Thoracic aorta (tissue), 2 donors: ENCODE results near the gene DBN1. TPM values are rescaled to one million over a fixed set of nuclear protein-coding genes. Genes with fewer than 3 reads are reported as not detected.
"Not testable (repeated sequence)": the region's sequence is repeated elsewhere in the genome, so short reads cannot be mapped to it uniquely, and the experiment has no call there.

Source experiments
- ATAC-seq: fragments of 150-250 bp; one replicate; pipeline ENCODE4 v1.8.0; 2017; ENCODE audit warnings: low read depth; ENCODE audit not compliant: insufficient number of reproducible peaks, low FRiP score
- DNase-seq: peaks from one replicate; pipeline ENCODE4 v3.0.0-alpha.2; 2020; ENCODE audit warnings: low spot score
- H3K27ac ChIP-seq, 2 donors: fragments of 200-600 bp; sonication (generic); 1 replicate in 1 of 2; 2 replicates in 1 of 2; pipeline ENCODE4 v1.5.1; 2016; ENCODE audit warnings: mild to moderate bottlenecking in 2 of 2, moderate library complexity in 2 of 2
- H3K27me3 ChIP-seq: fragments of 200-600 bp; sonication (generic); replicated peaks from 2 replicates; pipeline ENCODE4 v1.6.0; 2016; ENCODE audit warnings: mild to moderate bottlenecking; ENCODE audit not compliant: insufficient read depth
- H3K36me3 ChIP-seq: fragments of 200-600 bp; sonication (generic); one replicate; pipeline ENCODE4 v1.5.1; 2016
- H3K4me1 ChIP-seq, 2 donors: fragments of 200-600 bp; sonication (generic); 1 replicate in 1 of 2; 2 replicates in 1 of 2; pipeline versions ENCODE4 v1.5.1 to v1.6.0; 2016; ENCODE audit warnings: low read depth in 2 of 2, mild to moderate bottlenecking in 1 of 2; ENCODE audit not compliant: control insufficient read depth in 1 of 2
- H3K4me3 ChIP-seq: fragments of 200-600 bp; sonication (generic); 2 replicates; pipeline ENCODE4 v1.5.1; 2016; ENCODE audit warnings: mild to moderate bottlenecking
- H3K9me3 ChIP-seq: fragments of 200-600 bp; sonication (generic); 2 replicates; pipeline ENCODE4 v1.5.1; 2016
- CTCF ChIP-seq: fragments of 200-600 bp; sonication (generic); IDR thresholded peaks from one replicate; pipeline ENCODE4 v1.5.1; 2019; ENCODE audit warnings: antibody characterized with exemption
- total RNA-seq, 2 donors: library from RNA; depleted of rRNA; stranded (reverse); fragments of >200 nt; gene quantifications; one replicate each; pipeline versions ENCODE4 v1.1.0 to v1.2.3, GENCODE V29; 2016

The DBN1 gene
- total RNA-seq, 2 donors from 2014 or later: 91.2 to 132 TPM

- DNase-seq (no peak), ATAC-seq (no peak)
- no peaks in the 10 kb centered on the region for H3K9me3 ChIP-seq
- H3K4me1 ChIP-seq: peaks cover 48 to 95% of the 10 kb centered on the region in 2 donors
- peak overlapping the region; percentile 90 for H3K4me3 ChIP-seq
- no peak for TF ChIP-seq CTCF
- no peaks in the 10 kb centered on the region for H3K27me3 ChIP-seq
- peaks cover 74% of the 10 kb centered on the region for H3K36me3 ChIP-seq
- peak overlapping the region; percentile 77 to 100 for H3K27ac ChIP-seq
Observed at GRCh38 chr5:177490311-177490991, 17.0 kb upstream of the DBN1 start.

GRCh38 chr5:177489119-177489716 lies 15.8 kb upstream of the DBN1 start:
- ATAC-seq: no peak
- no peaks in the 10 kb centered on the region for H3K9me3 ChIP-seq
- no peak for TF ChIP-seq CTCF
- H3K4me1 ChIP-seq: peaks cover 38 to 95% of the 10 kb centered on the region in 2 donors
- no peak overlapping the region for H3K4me3 ChIP-seq
- peaks cover 84% of the 10 kb centered on the region for H3K36me3 ChIP-seq
- H3K27me3 ChIP-seq: no peaks in the 10 kb centered on the region
- peak overlapping the region; percentile 77 to 100 for H3K27ac ChIP-seq
- DNase-seq: no peak

- TF ChIP-seq CTCF: no peak
- peak overlapping the region; percentile 19 to 58 for H3K27ac ChIP-seq
Observed at GRCh38 chr5:177487975-177488374, 14.5 kb upstream of the DBN1 start.

DNA sequence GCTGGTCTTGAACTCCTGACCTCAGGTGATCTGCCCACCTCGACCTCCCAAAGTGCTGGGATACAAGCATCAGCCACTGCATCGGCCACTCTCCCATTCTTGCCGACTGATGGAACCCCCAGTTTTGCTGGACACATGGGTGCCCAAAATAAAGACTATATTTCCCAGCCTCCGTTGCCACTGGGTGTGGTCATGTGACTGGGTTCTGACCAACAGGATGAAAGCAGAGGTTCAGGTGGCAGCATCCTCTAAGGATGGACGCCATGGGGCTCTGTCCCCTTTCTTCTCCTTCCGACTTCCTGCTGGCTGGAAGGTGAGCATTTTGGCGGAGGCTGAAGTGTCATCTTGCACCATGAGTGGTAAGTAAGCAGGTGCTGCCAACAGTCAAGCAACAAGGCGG lies 13.7 kb upstream of the DBN1 start:
- ATAC-seq (no peak), DNase-seq (no peak)
- Histone ChIP-seq H3K27ac (peak overlapping the region in 1 of 2 donors; percentile 58), H3K27me3 (no peaks in the 10 kb centered on the region), H3K9me3 (no peaks in the 10 kb centered on the region), H3K36me3 (peaks cover 80% of the 10 kb centered on the region), H3K4me1 (peaks cover 17 to 92% of the 10 kb centered on the region in 2 donors), H3K4me3 (no peak overlapping the region)
- TF ChIP-seq CTCF: no peak

More at GRCh38 chr5:177487975-177488374, 14.5 kb upstream of the DBN1 start:
- ATAC-seq: no peak
- Histone ChIP-seq H3K9me3 (no peaks in the 10 kb centered on the region), H3K4me3 (no peak overlapping the region), H3K4me1 (peaks cover 25 to 95% of the 10 kb centered on the region in 2 donors), H3K27me3 (no peaks in the 10 kb centered on the region), H3K36me3 (peaks cover 87% of the 10 kb centered on the region)
- no peak for DNase-seq

- Histone ChIP-seq H3K27me3 (no peaks in the 10 kb centered on the region), H3K9me3 (no peaks in the 10 kb centered on the region), H3K4me1 (peaks cover 15 to 93% of the 10 kb centered on the region in 2 donors), H3K27ac (peak overlapping the region in 1 of 2 donors; percentile 58), H3K4me3 (no peak overlapping the region), H3K36me3 (peaks cover 78% of the 10 kb centered on the region)
- no peak for DNase-seq
- ATAC-seq: no peak
- no peak for TF ChIP-seq CTCF
Observed at GRCh38 chr5:177486256-177486655, 12.8 kb upstream of the DBN1 start.

DNA sequence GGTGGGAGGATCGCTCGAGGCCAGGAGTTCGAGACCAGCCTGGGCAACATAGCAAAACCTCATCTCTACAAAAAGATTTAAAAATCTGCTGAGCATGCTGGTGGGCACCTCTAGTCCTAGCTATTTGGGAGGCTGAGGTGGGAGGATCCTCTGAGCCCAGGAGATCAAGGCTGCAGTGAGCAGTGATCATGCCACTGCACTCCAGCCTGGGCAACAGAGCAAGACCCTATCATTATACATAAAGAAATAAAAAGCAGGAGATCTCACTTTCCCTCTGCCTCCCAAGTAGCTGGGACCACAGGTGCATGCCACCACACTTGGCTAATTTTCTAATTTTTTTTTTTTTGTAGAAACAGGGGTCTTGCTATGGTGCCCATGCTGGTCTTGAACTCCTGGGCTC lies 12.3 kb upstream of the DBN1 start:
- Histone ChIP-seq H3K27ac (peak overlapping the region; percentile 51 to 70), H3K36me3 (peaks cover 73% of the 10 kb centered on the region)
- not testable (repeated sequence) for ATAC-seq

More for the DNA sequence above, 12.3 kb upstream of the DBN1 start:
- DNase-seq, H3K4me3 ChIP-seq, H3K27me3 ChIP-seq, H3K9me3 ChIP-seq: not testable (repeated sequence)
- H3K4me1 ChIP-seq: peaks cover 10 to 92% of the 10 kb centered on the region in 2 donors
